Measurements from ENCODE around the gene DOCK11.

DNA sequence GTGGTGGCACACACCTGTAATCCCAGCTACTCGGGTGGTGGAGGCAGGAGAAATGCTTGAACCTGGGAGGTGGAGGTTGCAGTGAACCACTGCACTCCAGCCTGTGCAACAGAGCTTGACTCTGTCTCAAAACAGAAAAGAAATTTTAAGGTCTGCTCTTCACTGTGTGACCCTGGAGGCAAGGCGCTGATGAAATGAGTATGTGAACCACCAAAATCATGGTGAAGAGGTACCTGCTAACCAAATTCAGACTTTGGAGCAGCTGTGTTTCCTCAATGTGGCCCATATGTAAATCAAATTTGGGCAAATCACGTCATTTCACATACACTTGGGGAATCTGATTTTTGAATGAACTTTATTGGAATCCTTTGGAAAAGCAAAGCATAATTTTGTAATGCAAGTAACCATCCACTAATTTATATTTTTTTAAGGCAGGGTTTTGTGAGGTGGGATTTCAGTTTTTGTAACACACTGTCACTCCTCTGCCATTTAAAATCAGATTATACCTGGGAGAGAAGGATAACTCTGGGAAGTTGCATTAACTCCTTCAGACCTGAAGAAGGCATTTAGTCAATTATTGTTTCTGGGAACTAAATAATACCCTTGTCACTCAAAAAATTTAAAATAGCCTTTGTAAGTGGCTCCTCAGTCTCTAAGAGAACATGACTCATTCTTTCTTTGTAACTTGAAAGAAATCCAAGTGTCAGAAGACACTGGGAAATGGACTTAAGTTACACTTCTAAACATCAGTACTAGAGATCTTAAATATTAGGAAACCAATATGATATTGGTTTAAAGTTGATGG lies 24.0 kb downstream of the DOCK11 start:
- TF ChIP-seq TAF1 (IDR thresholded peaks at IDR 0.05; ENCODE audit: low read depth) (no peak), EP300 (conservative IDR thresholded peaks at IDR 0.05; ENCODE audit: poor library complexity, severe bottlenecking) (no peak), RAD21 (conservative IDR thresholded peaks at IDR 0.05) (no peak), MXI1 (conservative IDR thresholded peaks at IDR 0.05; ENCODE audit: poor library complexity, severe bottlenecking) (no peak)
- TF ChIP-seq, protein P1, sequence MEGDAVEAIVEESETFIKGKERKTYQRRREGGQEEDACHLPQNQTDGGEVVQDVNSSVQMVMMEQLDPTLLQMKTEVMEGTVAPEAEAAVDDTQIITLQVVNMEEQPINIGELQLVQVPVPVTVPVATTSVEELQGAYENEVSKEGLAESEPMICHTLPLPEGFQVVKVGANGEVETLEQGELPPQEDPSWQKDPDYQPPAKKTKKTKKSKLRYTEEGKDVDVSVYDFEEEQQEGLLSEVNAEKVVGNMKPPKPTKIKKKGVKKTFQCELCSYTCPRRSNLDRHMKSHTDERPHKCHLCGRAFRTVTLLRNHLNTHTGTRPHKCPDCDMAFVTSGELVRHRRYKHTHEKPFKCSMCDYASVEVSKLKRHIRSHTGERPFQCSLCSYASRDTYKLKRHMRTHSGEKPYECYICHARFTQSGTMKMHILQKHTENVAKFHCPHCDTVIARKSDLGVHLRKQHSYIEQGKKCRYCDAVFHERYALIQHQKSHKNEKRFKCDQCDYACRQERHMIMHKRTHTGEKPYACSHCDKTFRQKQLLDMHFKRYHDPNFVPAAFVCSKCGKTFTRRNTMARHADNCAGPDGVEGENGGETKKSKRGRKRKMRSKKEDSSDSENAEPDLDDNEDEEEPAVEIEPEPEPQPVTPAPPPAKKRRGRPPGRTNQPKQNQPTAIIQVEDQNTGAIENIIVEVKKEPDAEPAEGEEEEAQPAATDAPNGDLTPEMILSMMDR (IDR thresholded peaks at IDR 0.05; ENCODE audit: poor library complexity, severe bottlenecking), result no peak

Data from neural cell (in vitro differentiated cells).